ENCODE data around the gene KCNK16.
A peak's percentile ranks its signal among the peaks of the same experiment; 100 is the strongest.

The KCNK16 gene

DNA sequence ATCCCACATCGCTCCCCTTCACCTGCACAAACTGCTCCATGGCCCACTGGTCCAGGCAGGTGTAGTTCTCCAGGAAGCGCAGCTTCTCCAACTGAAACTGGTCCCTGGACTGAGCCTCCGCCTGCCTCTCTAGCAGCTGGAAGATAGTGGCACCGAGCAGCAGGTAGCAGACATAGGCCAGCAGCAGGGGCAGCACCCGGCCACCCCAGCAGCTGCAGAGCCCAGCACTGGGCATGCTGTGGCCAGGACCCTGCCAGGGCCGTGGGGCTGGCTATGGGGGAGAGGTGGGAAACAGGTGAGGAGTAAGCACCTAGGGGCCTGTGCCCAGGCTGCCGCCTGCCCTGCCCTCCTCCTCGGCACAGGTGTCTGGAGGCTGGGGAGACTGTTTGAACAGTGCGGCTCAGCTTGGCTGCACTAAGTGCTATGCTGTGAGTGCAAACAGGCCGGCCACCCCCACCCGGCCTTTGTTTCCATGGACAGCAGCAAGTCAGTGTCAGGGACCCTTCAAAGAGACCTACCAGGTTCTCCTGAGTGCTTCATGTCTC is at the start of gene KCNK16:
KCNK16 (minus strand) TSS at position 397 of the 545 bp plus-strand sequence; CDS start at position 235, 162 bp downstream.
- DNase-seq (ENCODE audit: low read depth) = no peak

DNA sequence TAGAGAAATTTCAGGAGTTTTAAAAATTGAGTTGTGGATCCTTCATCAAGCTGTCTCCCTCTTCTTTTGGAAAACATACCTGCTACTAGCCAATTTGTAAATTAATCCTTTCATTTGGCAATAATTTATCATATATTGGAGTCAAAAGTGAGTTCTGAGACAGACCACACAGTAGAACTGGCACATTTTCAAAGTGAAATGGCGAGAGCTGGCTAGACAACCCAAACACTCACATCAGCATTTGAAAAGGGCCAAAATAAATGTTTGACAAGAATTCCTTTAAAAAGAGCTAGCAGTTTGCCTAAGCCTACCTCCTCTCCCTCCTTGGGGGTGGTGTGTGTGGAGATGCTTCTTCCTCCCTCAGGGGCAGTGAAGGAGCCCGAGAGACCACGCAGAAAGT is 47.9 kb upstream of the KCNK16 start:
- no peak for DNase-seq (ENCODE audit: low read depth)

DNA sequence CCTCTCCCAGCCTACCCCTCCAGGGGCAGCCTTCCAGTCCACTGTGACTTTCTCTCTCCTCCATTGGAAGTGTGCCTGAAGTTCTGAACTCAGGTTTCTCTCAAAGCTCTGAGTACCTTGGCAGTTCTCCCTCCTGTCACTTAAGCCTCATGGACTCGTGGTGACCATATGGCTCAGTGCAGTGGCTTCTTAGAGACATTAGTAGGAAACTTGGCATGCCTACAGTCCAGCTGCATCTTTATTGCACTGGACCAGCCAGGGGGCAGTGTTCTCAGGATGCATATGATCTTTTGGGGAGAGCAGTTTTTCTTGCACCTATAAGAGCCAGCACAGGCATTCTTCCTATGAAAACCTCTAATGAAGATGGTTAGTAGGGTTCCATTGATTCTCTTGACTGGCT is 47.5 kb upstream of the KCNK16 start:
- DNase-seq (ENCODE audit: low read depth) = no peak

DNA sequence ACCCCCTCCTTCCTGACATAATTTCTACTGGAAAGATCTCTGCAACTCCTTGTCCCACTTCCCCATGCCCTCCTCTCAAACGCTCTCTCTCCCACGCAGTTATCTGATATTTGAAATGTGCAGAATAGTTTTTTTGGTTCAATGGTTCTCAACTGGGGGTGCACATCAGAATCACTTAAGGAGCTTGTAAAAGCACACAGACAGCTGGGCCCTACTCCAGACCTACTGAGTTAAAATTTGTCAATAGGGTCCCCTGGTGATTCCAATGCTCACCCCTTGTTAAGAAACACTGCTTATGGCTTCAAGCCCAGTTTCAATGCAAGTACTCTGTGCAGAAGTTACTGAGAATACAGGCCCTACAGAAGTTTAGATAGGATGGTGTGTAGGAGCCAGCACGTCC is 45.2 kb upstream of the KCNK16 start:
- no peak for DNase-seq (ENCODE audit: low read depth)

DNA sequence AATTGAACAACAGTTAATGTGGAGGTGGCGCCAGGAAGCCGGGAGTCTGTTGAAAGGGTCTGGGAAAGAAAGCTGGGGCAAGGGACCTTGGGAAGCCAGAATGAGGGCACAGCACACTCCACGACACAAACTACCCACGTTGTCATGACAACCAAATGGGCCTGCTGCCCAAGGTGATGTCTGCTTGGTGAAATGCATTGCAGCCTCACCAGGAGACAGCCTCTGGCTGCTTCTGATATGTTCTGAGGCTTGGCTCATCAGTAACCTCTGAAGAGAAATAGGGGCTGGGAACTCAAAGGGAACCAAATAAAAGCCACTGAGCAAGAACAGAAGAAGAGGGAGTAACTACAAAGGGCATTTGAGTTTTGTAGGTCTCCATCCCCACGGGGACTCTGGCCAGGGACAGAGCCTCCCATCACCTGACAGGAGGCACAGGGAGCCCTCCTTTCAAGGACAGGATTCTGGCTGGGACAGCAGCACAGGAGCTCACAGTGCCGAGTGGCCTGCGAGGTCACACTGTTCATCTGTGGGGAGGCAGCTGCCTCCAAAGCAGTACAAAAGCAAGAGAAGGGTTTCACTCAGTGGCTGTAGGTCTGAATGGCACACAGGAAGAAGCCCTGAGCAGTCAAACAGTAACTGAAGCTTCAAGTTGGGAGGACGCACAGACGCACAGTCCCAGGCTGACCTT is 44.6 kb upstream of the KCNK16 start:
- DNase-seq (ENCODE audit: low read depth) = no peak

DNA sequence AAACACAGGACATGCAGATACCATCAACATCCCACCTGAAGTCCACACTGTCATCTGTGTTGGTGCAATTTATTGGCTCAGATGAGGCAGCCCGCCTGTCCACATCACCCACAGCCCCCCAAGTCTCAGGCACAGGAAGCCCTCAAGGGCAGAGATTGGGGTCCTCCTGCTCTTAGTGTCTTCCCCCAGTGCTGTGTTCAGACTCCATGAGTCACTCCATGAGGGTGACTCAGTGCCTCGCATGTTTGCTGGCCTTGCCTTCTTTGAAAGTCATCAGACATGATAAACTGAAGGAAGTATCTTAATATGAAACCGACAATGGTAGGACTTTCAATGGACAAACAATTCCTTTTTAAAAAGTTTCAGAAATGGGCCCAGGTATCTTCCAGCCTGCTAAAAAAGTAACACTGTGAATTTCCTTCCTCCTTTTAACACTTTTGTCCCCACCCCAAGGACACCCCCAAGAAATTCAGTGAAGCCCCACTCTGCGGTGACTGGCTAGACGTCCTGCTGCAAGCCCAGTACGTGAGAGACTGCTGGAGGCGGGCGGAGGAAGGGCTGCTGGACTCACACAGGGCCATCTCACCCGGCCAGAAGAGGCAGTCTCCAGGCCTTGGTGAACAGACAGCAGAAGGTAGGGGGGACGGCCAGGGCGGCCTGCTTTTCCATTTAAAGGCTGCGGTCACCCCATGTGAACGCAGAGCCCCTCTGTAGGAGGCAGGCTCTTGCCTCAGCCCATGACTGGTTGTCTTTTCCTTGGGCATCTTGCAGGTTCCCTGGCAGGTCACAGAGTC is 43.0 kb upstream of the KCNK16 start:
- no peak for DNase-seq (ENCODE audit: low read depth)

DNA sequence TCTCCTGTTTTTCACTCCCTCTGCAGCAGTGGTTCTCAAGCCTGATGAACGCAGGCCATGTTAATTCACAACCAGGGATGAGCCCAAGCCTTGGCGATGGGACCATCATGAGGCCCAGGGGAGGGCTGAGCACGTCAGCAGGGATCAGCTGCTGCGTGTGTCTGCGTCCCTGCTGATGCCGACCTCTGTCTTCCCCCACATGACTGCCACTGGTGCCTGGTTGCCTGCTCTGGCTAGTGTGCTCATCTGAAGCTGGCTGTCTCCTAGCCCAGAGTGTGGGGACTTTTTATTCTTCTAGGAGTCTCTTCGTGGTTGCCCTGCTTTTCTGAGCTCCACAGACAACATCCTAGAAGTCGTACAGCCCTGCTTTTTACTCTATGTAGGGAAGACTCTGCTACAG is 40.8 kb upstream of the KCNK16 start:
- no peak for DNase-seq (ENCODE audit: low read depth)

DNA sequence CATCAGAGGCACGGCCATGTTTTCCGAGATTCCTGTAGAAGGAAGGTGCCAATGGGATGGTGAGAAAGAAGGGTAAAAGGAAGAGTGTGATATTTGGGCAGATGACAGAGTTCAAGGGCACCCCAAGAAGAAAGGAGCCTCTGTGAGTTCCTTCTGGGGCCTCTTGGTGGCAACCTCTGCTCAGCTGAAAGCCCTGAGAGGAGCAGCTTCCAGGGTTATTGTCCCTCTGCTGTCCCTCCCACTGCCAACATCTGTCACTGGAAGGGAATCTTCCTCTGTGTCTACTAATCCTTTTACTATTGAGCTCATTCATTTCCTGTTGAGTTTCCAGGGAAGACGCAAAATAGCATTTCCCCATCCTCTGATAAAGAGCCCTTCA is 40.0 kb upstream of the KCNK16 start:
- no peak for DNase-seq (ENCODE audit: low read depth)

DNA sequence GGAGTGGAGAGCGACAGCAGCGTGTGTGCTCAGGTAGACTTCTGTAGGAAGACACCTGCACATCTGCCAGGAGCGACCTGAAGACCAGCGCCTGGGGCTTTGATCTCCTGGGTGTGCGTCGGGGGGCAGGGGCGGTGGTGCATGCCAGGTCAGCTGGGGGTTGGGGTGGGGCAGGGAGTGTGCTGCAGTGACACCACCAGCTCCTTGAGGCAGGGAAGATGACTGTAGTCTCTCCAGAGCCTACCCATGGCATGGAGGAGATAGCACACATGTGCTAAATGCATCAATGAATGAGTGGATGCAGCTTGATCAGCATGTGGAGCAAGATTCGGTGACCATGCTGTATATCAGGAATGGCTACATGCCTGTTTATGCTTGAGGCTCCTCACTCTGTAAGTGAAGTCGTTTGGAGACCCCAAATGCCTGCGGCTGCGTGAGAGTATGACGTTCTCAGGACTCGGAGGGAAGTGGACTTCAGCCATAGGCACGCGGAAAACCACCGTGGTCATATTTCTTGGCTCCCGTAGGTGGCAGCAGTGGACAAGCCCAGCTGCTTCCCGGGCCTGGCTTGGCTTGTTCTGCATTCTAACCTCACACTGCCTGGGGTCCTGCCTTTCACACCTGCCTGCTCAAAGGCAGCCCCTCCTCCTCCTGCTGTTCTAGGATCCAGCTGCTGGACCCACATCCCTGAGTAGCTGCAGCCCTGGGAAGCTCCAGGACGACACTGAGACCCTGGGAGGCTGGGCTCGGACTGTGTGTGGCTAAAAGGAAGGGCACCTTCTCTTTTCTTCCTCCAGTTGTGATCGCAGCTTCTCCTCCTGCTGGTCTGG is 39.4 kb upstream of the KCNK16 start:
- DNase-seq (ENCODE audit: low read depth) = peak; percentile 2

DNA sequence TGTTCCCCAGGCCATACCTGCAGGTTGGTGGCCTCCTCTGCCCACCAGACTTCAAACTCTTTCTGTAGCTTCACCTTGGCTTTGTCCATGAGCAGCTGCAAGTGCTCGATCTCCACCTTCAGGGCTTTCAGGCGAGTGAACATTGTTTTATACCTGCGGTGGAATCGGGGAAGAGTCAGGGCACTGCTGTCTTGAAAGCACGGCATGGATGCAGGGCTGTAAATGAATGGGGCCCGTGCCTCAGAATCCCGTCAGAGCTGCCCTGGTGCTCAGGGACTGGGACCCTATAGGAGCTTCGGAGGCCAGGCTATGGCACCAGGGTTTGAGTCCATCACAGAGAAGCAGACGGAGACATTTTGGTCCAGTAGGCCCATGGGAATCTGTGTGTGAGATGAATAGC is 37.9 kb upstream of the KCNK16 start:
- no peak for DNase-seq (ENCODE audit: low read depth)

DNA sequence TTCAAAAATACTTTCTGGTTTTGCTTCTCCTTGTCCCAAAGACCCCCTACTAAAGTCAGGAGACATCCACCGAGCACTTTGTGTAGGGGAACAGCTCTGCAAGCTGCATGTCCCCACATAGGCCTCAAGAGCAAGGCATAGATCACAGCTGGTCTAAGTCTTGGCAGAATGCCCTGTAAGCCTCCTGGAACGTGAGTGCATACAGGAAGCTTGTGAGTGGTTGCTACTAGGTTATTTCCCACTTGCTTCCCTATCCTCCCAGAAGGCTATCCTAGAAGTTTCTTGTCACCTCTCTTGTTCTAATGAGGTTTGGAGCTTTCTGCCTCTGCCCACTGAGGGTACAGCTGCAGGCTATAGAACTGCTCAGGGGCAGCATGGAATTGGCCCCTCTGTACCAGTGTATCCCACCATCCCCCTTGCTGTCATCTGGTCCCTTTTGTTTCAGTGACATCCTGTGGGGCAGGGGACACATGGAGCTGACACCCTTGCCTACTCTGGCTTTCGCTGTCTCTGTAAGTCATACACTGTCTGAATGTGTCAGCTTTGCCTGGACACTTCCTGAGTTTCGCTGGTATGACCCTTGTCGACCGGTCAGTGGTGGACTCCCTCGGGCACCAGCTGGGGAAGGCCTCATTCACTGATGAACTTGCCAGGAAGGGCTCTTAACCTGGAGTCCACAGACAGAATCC is 35.6 kb upstream of the KCNK16 start:
- no peak for DNase-seq (ENCODE audit: low read depth)

DNA sequence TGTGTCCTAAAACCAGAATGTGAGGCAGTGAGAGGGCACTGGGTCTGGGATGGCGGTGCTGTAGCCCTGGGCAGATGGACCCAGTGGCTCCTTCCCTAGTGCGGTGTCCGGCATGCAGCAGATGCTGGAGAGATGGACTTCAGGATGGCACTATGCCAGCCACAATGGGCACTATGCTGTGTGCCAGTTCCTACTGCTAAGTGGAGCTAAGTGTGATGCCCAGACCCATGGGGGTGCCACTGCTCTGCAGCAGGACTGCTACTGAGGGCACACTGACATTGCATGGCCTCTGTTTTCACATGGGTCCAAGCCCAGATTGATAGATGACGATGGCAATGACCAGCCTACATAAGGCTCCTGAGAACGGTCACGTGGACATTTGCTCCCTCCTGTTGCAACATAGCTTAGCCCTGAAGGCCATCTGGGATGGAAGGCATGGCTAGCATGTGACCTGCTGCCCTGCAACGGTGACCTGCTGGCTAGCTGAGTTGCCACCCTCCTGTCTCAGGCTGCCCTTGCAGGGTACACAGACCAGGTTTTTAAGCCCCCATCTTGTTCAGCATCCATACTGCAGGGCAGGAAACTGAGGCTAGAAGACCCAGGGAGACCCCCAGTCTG is 31.3 kb upstream of the KCNK16 start:
- no peak for DNase-seq (ENCODE audit: low read depth)

DNA sequence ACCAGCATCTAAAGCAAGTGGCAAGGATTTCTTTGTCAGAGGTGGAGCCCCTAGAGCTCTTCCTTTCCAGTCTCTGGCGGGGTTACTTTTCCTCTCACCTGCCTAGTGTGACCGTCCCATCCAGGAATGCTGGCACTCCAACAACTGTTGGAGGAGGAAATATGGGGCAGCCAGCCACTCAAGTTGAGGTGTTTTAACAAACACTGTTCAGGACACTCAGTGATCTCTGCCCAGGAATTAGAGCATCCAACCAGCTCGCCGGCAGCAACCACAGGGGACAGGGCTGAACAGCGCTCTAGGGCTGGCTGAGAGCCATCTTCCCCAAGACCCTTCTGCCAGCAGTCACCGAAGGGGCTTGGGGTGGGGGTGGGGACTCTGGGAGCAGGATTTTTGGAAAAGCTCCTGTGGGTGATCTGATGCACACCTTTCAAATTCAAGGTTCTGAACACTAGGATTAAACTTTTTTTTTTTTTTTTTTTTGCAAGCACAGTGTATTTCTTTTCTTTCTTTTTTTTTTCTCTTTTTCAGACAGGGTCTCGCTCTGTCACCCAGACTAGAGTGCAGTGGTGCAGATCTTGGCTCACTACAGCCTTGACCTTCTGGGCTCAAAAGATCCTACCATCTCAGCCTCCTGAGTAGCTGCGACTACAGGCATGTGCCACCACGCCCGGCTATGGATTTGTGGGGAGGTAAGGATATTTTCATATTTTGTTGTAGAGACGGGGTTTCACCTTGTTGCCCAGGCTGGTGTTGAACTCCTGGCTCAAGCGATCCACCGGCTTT is 28.4 kb upstream of the KCNK16 start:
- no peak for DNase-seq (ENCODE audit: low read depth)

DNA sequence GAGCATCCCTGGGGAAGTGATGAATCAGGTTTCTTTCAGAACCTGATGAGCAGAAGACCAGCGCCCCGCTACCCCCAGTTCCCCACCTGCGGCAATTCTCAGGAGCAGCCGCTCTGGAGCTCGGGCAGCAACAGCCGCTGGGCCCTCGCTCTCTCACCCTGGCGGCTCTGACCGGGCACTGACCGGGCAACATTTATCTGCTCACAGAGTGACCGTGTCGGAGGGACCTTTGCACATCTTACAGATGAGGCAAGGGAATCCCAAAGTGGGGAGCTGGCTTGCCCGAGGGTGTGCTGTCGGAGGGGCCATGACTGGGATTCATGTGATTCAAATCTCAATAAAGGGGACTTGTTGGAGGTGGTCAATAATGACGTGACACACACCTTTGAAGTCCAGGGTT is 26.2 kb upstream of the KCNK16 start:
- no peak for DNase-seq (ENCODE audit: low read depth)

DNA sequence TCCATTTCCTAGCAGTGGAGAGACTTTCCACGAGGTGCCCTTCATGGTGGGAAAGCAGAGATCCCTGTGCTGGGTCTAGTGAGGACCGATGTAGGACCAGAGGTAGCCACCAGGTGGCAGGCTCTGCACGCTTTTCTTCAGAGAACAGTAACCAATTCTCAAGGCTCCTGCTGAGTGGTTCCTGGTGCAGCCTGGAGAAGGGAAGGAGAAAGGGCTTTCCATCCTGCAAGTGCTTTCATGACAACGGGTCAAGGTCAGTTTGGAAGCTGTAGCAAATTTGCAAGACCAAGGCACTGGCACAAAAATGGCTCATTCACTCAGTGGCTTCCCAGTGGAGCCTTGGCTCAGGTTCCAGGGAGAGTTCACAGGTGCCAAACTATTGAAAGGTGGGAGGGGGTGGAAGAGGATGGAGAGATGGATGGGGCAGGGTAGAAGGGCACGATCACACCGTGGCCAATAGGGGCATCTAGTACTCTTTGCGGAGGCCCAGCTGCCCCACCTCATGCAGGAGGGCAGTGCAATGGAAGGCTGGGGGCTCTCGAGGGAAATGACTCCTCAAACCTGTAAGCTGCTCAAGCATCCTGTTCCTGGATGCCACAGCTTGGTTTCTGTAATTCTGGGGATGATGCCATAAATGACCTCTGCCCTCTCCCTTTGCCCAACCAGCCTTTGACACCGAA is 25.5 kb upstream of the KCNK16 start:
- DNase-seq (ENCODE audit: low read depth) = peak; percentile 24

DNA sequence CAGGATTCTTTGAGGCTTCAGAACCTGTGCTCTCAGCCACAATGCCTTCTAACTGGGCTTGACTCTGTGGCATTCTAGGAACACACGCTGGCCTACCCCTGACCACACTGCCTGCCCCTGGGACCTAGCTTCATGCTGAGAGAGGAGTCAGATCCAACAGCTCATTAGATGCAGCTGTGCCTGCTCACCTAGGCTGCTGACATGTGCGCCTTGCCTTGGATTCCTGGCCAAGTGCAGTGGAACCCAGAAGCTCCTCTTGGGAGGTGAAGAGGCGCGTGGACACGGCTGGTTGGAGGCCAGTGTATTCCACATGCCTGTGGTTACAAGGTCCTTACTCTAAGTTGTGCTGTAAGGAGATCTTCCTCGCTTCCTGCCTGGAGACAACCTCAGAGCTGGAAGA is 24.7 kb upstream of the KCNK16 start:
- DNase-seq (ENCODE audit: low read depth) = no peak

DNA sequence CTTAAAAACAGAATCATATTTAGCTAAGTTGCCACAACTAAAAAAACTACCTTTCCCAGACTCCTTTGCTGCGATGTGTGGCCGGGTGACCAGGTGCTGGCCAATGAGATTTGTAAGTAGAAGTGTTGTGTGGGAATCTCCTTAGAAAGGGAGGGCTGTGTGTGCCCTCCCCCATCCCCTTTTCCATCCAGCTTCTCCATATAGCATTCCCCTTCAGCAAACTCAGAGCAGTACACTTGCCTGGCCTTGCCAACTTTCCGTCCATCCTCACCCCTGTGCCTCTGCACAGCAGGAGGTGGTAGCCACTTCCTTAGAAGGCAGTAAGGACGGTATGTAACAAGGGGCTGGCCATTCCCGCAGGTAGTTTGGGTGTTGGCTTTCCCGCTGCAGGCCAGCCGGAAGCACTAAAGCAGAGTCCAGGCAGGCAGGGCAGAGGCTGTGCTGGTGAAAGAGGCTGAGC is 22.3 kb upstream of the KCNK16 start:
- DNase-seq (ENCODE audit: low read depth) = no peak

DNA sequence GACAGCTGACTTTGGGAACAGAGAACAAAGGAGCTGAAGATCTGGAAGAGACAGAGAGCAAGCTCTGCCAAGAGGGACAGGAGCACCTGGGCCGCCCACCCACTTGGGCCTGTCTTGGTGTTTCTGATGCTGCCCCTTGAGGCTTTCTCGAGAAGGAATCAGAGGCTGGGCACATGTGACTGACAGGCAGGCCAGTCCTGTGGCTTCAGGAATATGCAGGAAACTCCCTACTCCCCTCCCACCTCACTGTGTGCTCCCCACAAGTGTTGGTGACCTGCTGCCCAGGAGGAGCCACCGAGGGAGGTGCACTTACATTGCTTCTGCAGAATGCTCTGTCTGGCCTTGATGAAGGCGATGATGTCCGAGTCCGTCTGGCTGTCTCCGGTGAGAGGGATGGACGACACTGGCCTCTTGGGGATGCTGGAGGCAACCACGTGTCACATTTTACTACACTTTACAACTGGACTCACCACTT is 20.9 kb upstream of the KCNK16 start:
- no peak for DNase-seq (ENCODE audit: low read depth)

DNA sequence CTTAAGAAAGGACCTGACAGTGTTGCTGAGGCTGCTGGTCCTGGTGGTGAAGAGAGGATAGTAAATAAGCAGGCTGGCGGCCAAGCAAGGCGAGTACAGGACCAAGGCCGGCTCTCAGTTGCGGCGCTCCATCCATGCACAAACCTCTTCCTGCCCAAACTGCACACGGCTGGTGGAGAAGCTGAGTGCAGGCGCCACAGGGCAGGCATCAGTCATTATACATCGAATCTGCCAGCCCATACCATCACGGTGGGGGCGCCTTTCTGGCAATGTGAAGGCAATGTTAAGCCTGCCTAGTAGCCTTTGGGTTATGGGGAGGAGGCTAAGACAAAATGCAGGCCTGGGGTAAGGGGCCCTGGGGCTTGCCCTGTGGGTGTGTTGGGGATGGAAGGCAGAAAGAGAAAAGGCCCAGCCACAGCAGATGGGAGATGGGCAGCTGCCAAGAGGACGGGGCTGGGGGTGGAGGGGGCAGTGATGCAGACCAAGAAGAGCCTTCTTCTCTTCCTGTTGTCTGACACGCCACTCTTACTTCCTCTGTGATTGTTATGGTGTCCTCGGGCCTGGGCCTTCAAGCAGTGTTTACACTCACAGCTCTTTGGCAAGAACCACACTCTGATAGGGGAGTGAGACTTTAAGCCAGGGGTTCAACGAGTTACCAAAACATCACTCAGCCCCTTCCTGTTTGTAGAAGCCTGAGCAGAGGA is 20.3 kb upstream of the KCNK16 start:
- DNase-seq (ENCODE audit: low read depth) = no peak

All from stimulated activated CD4-positive, alpha-beta T cell treated with anti-CD3 and anti-CD28 coated beads, Interleukin-2, amount 100 ng/mL, for 4 hours (primary cell).